CD4-positive, alpha-beta T cell treated with Interleukin-4 for 4 hours (primary cell): ENCODE data around the gene RTN4R.

Experiments used
- DNase-seq: peaks from one replicate; pipeline ENCODE4 v3.0.0-alpha.2; 2020

RTN4R gene

DNA sequence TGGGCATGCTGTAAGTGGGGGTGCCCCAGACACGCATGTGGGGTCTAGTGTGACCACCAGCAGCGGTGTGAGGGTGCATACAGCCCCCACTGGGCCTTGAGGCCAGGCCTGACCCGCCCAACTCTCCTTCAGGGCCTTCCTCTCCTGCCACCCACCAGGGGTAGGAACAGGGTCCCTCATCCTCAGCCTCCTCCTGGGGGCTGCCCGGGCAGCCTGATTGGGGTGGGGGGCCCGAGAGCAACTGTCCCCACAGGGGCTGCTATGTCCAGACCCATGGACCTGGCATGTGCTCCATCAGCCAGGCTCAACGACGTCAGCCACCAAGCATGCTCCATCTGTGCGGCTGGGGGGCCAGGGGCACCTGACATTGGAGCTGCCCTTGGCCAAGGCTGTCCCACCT, 27.2 kb downstream of the RTN4R start:
- DNase-seq, result no peak

GRCh38 chr22:20240447-20240764, 27.7 kb downstream of the RTN4R start:
- no peak for DNase-seq

GRCh38 chr22:20239676-20240446, 28.3 kb downstream of the RTN4R start:
- no peak for DNase-seq

DNA sequence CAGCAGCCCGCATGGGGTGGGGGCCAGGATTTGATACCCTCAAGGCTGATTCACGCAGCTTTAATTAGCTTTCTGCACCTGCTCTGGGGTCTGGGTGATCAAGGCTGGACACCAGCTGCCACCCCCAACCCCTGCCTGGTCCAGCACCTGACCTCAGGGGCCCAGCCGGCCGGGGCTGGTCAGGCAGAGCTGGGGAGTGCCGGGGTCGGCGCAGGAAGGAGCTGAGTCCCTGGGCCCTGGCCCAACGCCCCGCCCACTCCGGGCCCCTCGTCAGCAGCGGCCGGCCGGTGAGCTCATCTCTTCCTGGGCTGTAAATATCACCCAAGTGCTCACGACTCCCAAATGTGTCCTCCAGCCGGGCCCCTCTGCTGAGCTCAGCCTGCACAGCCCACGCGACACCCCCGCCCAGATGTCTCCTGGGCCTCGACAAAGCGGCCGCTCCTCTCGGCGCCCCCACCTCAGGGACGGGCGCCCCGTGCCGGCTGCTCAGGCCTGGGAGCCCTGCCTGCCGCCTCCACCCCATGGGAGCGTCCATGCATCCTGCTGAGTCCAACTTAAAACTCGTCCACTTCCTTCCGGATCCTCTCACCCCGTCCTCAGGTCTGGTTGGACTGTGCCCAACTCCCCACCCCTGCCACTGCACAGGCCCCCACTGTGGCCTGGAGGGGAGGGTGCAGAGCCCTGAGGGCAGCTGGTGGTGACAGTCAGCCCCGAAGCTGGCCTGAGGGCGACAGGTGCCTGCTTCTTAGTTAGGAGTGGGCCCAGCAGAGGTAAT, 29.0 kb downstream of the RTN4R start:
- peak; percentile 10 for DNase-seq

- peak; percentile 62 for DNase-seq
Observed at GRCh38 chr22:20238536-20238900, 29.6 kb downstream of the RTN4R start.

DNA sequence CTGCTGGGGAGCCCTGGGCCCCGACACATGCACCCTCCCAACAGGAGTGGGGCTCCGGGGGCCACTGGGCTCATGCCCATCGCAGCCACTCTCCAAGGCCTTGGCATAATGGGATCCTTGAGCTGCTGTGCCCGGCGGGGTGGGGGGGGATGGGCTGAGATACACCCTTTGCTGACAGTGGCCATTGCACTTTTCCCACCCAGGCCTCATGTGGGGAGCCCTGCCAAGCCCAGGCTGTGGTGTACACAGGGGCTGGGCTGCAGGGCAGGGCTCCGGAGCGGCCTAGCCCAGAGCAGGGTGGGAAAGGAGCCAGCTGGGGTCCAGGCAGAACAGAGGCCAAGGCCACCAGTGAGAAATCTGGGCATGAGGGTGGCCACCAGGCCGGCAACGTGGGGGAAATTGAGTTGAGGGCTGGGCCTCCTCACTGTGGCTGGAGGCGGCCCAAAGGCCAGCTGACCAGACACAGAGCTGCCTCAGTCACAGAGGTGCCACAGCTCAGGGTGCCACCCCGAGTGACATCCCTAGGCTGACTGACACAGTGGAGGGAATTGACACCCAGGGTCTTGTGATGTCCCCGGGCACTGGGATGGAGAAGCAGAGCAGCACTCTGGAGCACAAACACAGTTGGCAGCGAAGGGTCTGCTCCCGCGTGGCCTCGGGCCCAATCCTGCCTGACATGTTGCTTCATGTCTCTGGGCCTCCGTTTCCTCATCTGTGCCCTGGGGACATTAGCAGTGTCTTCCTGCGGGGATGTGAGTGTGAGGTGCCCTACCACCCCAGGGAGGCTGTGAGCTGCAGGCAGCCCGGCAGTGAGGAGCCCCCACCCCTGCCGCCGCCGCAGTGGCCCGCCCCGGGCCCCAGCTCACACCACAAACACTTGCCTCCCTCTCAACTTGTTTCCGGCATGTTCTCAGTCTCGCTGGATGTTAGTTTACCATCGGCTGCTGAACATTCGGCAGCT, 30.4 kb downstream of the RTN4R start:
- DNase-seq, result peak; percentile 57

DNA sequence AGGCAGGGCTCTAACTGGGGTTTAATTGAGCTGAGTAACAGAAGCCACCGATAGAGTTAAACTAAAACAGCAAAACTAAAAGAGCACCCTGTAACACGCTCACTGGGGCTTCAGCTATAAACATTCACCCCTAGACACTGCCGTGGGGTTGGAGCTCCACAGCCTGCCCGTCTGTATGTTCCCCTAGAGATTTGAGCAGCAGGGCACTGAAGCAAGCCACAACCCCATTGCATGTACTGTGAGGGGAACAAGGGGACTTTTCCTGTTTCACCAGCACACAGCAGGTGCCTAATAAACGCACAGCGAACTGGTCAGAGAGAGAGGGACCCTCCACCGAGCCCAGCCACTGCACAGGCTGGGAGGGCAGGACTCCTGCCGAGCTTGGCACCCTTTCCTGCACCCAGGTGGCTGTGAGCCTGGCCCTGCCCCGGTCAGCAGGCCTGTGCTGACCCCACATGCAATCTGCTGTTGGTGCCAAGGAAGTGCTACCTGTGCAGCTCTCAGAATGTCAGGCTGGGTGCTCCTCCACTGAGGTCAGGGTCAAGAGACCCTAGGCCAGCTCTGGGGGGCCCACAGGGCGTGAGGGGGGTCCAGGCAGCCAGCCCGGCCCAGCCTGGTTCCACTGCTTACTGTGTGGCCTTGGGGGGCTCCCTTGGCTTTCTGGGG, 31.9 kb downstream of the RTN4R start:
- DNase-seq, result no peak

DNA sequence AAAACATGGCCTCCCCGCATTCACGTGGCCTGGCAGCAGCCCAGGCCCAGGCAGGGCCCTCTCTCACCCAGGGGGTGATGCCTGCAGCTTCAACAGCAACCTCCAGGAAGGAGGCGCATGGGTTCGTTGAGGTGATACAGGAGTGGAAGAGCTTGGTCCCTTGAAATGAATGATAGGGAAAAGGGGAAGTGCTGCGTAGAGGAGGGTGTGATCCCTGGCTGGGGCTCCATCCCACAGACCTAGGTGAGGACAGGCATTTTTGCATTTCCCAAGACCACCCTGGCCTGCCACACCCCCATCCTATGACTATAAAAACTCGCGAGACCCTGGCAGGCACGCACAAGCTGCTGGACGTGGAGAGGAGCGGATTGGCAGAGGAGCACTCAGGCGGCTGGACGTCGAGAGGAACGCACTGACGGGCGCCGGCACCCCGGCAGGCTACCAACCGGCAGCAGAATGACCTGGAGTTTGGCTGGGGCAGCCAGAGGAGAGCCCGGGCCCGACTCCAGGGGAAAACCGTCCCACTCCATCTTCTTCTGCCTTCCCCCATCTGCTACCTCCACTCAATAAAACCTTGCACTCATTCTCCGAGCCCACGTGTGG, 32.6 kb downstream of the RTN4R start:
- no peak for DNase-seq

GRCh38 chr22:20234760-20235388, 33.2 kb downstream of the RTN4R start:
- DNase-seq, result no peak

DNA sequence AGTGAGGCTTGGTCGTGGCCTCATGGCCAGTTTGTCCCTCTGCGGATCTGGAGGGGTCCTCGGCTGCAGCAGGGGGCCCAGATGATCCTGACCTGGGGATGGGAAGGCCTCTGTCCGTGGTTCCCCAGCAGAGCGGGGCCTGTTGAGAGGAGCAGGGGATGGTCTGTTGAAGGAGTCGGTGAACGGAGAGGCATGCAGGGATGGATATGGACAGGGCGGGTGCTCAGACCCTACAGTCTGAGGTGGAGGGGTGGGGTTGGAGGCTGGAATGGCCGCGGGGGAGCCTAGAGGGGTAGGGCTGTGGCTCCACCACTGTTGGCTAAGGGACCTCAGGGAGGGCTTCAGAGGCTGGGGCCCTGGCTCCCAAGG, 33.8 kb downstream of the RTN4R start:
- DNase-seq, result no peak

DNA sequence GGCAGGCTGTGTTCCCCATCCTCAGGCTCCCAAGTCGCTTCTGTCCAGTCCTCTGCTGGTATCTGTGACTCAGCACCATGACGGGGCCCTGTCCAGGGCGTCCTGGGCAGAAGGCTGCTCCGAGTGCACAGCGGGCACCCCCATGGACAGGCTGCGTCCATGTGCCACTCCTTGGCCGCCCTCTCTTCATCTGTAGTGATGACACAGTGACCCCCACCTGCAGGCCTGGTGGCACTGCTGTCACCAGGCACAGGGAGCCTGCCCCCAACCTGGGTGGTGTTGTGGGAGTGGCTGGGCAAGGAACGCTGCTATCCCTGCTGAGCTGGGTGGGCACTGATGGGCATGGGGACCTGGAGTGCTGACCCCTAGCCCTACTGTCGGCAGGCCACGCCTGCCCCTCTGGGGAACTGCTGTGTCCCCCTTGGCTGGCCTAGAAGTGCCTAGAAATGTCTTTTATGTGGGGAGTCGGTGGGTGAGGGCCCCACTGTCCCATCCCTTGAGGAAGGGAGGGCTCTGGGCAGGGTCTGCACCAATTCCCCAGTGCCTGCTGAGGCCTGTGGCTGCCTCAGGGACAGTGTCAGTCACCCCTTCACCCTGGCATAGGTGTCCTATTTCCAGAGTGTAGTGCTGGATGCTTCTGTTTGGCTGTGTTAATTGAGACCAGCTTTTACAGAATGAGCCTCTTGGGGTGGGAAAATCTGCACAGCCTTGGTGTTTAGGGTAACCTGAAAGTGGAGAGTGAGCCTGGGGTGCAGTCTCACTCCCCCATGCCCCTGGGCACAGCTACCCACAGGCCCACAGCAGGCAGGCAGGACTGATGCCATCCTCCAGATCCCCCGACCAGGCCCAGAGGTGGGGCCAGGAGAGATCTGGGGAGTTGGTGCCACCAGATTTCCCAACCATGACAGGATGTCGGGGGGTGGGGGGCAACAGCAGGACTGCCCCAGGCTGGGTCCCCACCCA, 34.5 kb downstream of the RTN4R start:
- no peak for DNase-seq

DNA sequence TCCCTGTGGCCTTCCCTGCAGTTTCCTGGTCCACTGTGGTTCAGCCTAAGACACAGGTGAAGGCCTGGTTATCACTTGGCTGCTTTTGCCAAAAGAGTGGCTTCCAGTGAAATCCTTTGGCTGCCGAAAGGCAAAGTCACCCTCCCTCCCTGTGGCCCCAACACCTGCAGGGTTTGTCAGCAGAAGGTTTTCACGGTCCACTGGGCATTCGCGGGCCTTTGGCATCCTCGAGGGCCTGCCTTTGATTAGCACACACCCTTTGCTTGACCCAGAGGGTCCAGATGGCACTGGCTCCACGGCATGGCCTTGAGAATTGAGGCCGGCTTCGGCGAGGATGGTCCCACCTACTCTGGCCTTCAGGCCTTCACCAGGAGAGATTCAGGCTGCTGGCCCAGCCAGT, 35.3 kb downstream of the RTN4R start:
- no peak for DNase-seq

GRCh38 chr22:20232237-20232598, 35.9 kb downstream of the RTN4R start:
- DNase-seq, result no peak

DNA sequence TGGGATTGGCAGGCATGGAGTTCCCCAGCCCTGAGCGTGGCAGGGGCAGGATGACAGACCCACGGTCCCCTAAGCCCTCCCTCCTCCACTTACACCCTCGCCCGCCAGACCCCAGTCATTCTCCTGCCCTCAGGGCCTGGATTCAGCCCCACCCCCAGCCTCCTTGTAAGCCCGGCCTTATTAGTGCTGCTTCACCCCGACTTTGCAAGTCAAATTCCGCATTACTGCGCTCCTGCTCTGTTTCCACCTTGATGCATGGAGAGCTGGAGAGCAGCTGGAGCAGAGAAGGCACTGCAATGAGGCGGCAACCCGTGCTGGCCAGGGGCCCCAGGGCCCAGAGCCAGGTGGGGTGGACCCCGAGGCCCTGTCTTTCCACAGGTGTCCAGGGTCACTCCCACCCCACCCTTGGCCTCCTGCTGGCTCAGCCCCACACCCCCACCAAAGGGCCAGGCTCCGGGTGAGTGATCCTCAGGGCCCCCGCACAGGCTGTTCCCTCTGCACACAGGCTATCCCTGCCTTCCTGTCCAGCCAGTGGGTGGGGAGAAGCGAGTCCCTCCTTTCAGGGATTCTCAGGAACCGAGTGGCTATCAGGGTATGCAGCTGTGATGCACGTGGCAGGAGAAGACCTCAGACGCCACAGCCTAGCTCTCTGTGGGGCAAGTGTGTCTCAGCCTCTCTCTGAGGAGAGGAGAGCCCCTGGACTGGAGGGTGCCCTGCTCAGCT, 36.4 kb downstream of the RTN4R start:
- no peak for DNase-seq

DNA sequence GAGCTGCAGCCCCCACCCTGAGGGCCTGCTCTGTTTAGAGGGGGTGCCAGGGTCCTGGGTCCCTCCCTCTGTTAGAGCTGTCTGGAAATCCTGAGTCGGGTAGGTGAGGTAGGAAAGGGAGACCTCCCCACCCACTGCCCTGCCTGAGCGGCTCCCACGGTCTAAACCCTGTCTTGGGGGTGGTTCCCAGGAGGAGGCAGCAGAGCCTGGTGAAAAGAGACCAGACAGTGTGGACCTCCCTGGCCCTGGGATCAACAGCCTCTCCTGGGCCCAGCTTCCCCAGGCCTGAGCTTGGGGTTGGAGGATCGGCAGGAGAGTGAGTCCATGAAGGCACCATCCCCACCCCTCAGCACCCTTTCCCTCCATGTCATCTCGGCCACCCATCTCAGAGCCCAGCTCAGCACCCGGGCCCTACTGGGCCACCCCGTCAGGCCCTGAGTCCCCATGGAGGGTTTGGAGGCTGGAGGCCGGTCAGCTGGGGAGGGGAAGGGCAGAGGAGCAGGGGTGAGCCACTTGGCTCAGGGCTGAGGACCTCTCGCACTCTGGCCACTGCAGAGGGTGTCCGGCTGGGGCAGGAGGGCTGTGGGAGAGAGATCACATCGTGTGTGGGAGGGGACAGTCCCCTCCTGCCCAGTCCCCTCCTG, 37.2 kb downstream of the RTN4R start:
- DNase-seq, result no peak

DNA sequence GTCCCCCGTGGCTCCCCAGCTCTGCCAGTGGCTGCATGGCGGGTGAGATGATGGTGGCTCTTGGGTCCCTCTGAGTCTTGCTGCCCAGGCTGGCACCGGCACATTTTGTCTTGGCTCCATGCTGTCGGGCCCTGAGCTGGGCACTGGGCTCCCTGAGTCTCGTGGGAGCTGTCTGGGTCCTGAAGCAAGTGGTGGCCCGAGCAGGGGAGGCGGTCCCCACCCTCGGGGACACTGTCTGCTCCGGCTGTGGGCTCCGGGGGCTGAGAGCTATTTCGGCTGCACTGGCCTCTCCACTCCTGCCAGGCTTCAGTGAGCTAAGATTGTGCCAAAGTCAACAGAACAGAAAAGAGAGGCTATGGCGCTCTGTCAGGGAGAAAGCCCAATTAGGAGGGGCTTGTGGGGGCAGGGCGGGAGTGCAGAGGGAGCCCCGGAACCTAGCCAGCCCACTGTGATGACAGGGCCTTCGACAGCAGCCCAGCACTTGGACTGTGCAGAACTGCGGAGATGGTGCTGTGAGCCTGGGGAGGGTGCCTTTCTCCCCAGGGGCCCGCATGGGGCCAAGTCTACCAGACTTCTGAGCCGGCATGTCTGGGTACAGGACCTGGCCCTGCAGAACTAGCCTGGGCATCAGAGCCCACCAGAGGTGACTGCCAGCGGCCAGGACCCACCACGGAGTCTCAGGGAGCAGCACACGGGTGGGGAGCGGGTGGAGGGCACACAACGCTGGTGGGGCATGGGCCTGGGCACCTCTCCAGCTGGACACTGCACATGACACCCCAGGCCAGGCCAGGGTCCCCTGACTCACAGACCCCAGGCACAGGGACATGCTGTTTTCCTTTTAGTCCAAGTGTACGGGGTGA, 38.0 kb downstream of the RTN4R start:
- no peak for DNase-seq

- DNase-seq, result no peak
Observed at GRCh38 chr22:20228939-20229272, 39.2 kb downstream of the RTN4R start.

GRCh38 chr22:20228055-20228938, 39.8 kb downstream of the RTN4R start:
- no peak for DNase-seq
